Large intestine (tissue), 3 donors: ENCODE measurements around the gene VPS13D. TPM values are rescaled to one million over a fixed set of nuclear protein-coding genes. Genes with fewer than 3 reads are reported as not detected.

Source experiments
- DNase-seq, 2 donors: peaks; one replicate each; pipeline versions ENCODE4 v3.0.0 to v3.0.0-alpha.2; 2013
- H3K27ac ChIP-seq: one replicate; pipeline ENCODE4 v1.5.1; 2013; ENCODE audit warnings: low read length
- H3K27me3 ChIP-seq: 2 replicates; pipeline ENCODE4 v1.6.1; 2013; ENCODE audit warnings: low read length; ENCODE audit not compliant: control insufficient read depth, insufficient read depth
- H3K36me3 ChIP-seq: 2 replicates; pipeline ENCODE4 v1.6.1; 2013; ENCODE audit warnings: low read length; ENCODE audit not compliant: control insufficient read depth, insufficient read depth
- H3K4me1 ChIP-seq: one replicate; pipeline ENCODE4 v1.6.1; 2013; ENCODE audit warnings: low read length; ENCODE audit not compliant: control insufficient read depth, insufficient read depth
- H3K4me3 ChIP-seq: one replicate; pipeline ENCODE4 v1.5.1; 2013; ENCODE audit warnings: low read length
- H3K9me3 ChIP-seq: one replicate; pipeline ENCODE4 v1.6.1; 2013; ENCODE audit warnings: mild to moderate bottlenecking, low read depth, low read length, moderate library complexity; ENCODE audit not compliant: control insufficient read depth
- WGBS: methylation state at CpG from one replicate; pipeline ENCODE4 v1.1.5; 2013; ENCODE audit warnings: low lambda C conversion rate; ENCODE audit not compliant: insufficient coverage; 5-methylcytosine and 5-hydroxymethylcytosine counted together
- polyA plus RNA-seq: library from polyadenylated mRNA; unstranded; fragments of 120-200 nt; gene quantifications from one replicate; pipeline ENCODE4 v1.2.1, GENCODE V29; 2013

The VPS13D gene
- polyA plus RNA-seq, 1 donor, result 20.7 TPM

DNA sequence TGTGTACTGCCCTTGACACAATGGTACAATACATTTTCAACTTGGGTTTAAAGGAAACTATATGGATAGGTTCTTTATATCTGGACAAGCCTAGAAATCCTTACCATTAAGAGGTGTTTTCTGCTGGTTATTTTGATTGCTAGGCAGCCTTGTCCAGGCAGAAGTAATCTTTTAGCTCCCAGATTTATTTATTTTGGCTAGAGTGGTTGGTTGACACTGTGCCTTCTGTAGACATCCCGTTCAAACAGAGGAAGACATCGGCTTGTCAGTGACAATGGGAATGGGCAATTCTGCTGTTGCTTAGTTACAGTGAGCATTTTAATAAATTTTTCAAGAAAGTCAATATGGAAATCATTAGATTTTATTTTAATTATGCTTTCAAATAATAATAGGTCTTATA is 138.8 kb downstream of the VPS13D start:
- Histone ChIP-seq H3K27me3 (no peaks in the 10 kb centered on the region), H3K27ac (no peak overlapping the region), H3K4me3 (no peak overlapping the region), H3K36me3 (peaks cover 20% of the 10 kb centered on the region), H3K9me3 (no peaks in the 10 kb centered on the region), H3K4me1 (peaks cover 3% of the 10 kb centered on the region)
- 80% methylated on average over 2 of the region's 2 CpGs for WGBS
- DNase-seq, result no peak

DNA sequence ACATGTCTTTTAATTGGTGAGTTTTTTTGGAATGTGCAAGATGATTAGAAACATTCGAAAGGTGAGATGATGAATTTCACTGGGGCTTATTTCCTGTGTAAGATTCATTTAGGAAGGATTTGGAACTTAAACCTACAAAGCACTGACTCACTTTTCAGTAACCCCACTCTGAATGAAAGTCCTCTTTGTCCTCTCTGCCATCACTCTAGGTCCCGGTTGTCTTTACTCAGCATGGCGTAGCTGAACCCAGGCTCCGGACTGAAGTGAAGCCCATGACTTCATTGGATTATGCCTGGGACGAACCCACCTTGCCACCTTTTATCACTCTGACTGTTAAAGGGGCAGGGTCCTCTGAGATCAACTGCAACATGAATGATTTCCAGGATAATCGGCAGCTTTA is 139.4 kb downstream of the VPS13D start:
- 100% methylated on average over 2 of the region's 6 CpGs for WGBS
- peaks cover 20% of the 10 kb centered on the region for H3K36me3 ChIP-seq
- no peak overlapping the region for H3K4me3 ChIP-seq
- no peaks in the 10 kb centered on the region for H3K27me3 ChIP-seq
- H3K27ac ChIP-seq, result no peak overlapping the region
- H3K9me3 ChIP-seq, result no peaks in the 10 kb centered on the region
- peaks cover 3% of the 10 kb centered on the region for H3K4me1 ChIP-seq
- no peak for DNase-seq

DNA sequence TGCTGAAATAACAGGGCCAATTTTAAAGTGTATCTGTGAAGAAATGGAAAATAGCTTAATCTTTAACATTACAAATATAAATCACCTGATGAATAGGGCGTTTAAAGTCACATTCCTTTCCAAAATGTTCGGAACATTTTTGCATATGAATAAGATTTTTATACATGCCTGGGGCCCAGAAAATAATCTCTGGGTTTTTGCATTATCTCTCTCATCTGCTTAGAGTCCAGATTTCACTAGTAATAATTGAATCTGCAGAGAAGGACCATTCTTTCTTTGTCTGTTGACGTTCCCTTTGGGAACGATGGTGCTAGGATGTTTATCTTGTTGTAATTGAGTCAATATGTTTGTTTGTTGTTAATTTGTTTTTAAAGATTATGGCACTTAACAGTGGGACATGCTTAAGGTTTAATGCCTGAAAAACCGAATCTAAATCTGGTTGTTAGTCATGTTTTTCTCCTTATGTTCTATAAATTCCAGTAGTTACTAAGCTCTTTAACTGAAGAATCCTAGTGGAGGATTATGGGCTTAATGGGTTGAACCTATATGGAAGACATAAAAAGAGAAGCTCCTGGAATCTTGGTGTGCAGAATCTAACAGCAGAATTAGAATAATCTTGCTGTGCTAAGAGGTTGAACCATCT is 140.6 kb downstream of the VPS13D start:
- no peak overlapping the region for H3K4me3 ChIP-seq
- H3K27ac ChIP-seq, result no peak overlapping the region
- H3K27me3 ChIP-seq, result no peaks in the 10 kb centered on the region
- H3K4me1 ChIP-seq, result peaks cover 3% of the 10 kb centered on the region
- WGBS, result 93% methylated on average over 3 of the region's 5 CpGs
- H3K36me3 ChIP-seq, result peaks cover 21% of the 10 kb centered on the region
- H3K9me3 ChIP-seq, result no peaks in the 10 kb centered on the region
- DNase-seq, result no peak

DNA sequence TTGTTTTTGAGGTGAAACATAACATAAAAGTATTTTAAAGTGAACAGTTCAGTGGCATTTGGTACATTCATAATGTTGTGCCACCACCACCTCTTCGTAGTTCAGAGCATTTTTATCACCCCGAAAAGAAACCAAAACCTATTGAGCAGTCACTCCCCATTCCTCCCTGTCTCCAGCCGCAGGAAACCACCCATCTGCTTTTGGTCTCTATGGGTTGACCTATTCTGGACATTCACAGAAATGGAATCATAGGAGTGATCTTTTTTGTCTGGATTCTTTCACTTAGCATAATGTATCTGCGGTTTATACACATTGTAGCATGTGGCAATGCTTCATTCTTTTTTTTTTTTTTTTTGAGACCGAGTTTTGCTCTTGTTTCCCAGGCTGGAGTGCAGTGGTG is 141.2 kb downstream of the VPS13D start:
- Histone ChIP-seq H3K9me3 (no peaks in the 10 kb centered on the region), H3K27ac (no peak overlapping the region), H3K36me3 (peaks cover 21% of the 10 kb centered on the region), H3K4me3 (no peak overlapping the region), H3K4me1 (peaks cover 7% of the 10 kb centered on the region), H3K27me3 (no peaks in the 10 kb centered on the region)
- no CpG with 5 or more reads among the region's 5 CpGs for WGBS
- DNase-seq, result no peak

DNA sequence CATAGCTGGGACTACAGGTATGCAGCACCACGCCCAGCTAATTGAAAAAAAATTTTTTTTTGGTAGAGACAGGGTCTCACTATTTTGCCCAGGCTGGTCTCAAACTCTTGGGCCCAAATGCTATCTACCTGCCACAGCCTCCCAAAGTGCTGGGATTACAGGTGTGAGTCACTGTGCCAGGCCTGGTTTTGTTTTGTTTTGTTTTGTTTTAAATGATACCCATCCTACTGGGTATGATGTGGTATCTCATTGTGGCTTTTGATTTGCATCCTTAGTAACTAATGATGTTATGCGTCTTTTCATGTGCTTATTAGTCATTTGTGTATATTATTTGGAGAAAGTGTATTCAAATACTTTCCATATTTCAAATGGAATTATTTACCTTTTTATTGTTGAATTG is 142.3 kb downstream of the VPS13D start:
- DNase-seq, result no peak
- Histone ChIP-seq H3K9me3 (no peaks in the 10 kb centered on the region), H3K27me3 (no peaks in the 10 kb centered on the region), H3K27ac (no peak overlapping the region), H3K4me1 (peaks cover 15% of the 10 kb centered on the region), H3K4me3 (no peak overlapping the region), H3K36me3 (peaks cover 21% of the 10 kb centered on the region)
- 67% methylated on average over 1 of the region's 2 CpGs for WGBS

DNA sequence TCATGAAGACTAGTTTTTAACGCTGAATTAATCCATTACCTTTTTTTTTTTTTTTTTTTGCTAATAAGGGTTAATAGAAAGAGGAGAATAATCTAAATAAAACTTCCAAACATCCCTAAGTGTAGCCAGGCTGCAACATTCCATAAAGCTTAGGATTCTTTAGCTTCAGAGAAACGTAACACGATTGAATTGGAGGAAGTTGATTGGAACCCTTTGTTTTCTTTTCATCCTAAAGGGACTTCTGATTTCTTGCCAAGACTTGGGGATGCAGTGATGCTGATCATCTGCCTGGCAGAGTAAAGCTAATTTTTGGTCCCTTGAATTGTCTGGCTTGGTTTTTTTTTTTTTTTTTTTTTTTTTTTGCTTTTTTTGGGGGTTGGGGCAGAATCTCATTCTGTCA is 142.9 kb downstream of the VPS13D start:
- Histone ChIP-seq H3K27me3 (no peaks in the 10 kb centered on the region), H3K4me1 (peaks cover 15% of the 10 kb centered on the region), H3K9me3 (no peaks in the 10 kb centered on the region), H3K27ac (no peak overlapping the region), H3K4me3 (no peak overlapping the region), H3K36me3 (peaks cover 18% of the 10 kb centered on the region)
- DNase-seq, result no peak
- 73% methylated on average over 2 of the region's 3 CpGs for WGBS

DNA sequence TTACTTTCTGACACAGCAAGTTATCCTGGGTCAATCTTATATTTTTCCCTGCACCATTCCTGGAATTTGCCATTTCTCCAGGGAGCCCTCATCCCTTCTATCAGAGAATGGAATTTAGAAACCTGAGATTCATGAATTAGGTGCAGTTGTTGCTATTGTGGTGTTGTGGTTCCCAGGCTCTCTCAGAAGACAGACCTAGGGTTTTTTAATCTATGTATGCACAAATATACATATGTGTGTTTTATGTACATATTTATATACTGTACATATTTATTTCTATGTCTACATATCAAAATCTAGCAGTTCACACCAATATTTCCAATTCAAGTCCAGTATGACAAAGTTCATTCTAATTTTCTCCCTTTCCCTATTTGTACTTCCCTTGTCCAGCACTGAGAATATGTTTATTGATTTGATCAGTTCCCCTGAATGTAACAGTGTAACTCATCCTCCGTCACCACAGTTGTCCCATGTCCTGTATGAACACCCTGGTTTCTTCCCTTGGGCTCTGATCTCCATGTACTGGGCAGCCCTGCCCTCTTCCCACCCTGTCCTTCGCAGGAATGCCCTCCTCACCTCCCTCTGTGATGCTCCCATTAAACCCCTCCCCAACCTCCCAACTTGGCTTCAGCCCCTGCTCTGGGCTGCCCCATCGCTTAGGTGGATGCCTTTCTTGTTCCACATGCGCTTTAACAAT is 145.5 kb downstream of the VPS13D start:
- Histone ChIP-seq H3K27ac (no peak overlapping the region), H3K36me3 (peaks cover 16% of the 10 kb centered on the region), H3K27me3 (no peaks in the 10 kb centered on the region), H3K9me3 (no peaks in the 10 kb centered on the region), H3K4me3 (no peak overlapping the region), H3K4me1 (peaks cover 18% of the 10 kb centered on the region)
- no peak for DNase-seq
- no CpG with 5 or more reads among the region's 4 CpGs for WGBS

DNA sequence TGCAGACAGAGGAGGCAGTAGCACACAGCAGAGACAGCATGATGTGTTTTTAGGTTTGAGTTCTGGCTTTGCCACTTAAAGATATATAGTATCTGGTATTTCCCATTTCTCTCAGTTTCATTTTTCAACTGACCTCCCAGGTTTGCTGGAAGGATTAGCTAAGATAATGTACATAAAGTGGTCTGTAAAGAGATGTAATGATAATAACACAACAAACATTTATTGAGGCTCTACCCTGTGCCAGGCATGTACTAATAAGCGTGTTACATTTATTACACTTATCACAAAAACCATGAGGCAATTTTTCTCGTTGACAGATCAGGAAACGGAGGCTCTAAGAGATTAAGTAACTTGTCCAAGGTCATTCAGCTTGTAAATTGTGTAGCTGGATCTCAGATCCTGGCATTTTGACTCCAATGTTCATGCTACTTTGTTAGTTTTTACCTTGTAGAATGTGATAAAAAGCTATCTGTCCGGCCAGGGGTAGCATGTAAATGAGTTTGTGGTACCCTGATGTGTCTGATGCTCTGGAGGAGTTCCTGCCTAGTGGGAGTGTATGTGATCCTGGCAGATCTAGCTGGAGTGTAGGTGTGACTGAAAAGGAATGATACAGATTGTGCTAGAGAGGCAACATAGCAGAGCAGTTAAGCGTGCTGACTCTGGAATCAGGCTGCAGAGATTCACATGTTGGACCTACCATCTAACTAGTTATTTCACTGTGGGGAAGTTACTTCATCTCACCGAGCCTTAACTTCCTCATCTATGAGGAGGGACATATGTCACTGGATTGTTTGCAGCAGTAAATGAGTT is 146.6 kb downstream of the VPS13D start:
- Histone ChIP-seq H3K27me3 (no peaks in the 10 kb centered on the region), H3K9me3 (no peaks in the 10 kb centered on the region), H3K36me3 (peaks cover 16% of the 10 kb centered on the region), H3K27ac (peak overlapping the region; percentile 74), H3K4me3 (no peak overlapping the region), H3K4me1 (peaks cover 26% of the 10 kb centered on the region)
- peak; percentile 30 to 79 for DNase-seq
- no CpG with 5 or more reads among the region's 6 CpGs for WGBS

DNA sequence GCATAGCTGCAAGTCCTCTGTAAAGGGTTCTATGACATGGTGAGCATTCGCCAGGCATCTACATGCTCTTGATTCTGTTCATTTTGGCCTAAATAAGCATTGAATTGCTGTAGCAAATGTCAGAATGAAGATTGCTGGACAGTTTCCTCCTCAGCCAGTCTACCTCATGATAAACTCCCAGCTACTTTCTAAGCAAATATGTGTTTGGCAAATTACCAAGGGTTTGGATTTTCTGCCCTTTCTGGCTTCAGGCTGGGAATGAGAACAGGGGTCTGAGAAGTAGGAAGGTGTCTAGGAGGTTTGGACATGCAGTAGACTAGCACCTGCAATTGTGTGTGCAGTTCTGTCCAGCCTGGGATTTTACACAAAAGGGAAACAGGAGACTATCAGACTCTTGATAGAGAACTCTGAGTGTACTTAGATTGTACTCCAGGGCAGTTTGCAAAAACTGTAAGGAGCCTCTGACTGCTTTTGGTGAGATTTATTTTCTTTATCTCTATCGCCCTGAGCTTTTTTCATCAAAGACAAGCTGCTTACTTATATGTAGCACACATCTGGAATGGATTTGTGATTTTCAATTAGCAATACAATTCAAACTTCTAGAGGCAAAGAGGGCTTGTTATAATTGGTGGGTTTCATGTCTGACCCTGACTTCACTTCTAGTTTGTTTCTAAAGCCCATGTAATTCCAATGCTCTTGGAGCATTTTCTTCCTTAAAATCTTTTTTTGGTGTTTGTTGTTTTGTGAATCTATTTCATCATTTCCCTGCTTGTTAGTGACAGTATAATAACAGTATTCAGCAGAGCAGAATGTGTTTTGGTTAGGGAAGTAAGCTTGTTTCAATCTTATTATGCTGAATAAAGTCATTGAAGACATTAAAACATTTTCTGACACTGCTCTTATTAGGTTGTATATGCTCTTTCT is 150.8 kb downstream of the VPS13D start:
- Histone ChIP-seq H3K27ac (peak overlapping the region; percentile 74), H3K27me3 (no peaks in the 10 kb centered on the region), H3K9me3 (no peaks in the 10 kb centered on the region), H3K4me3 (no peak overlapping the region), H3K4me1 (peaks cover 32% of the 10 kb centered on the region), H3K36me3 (peaks cover 32% of the 10 kb centered on the region)
- 0% methylated on average over 1 of the region's 2 CpGs for WGBS
- DNase-seq, result peak in 1 of 2 donors; percentile 49

DNA sequence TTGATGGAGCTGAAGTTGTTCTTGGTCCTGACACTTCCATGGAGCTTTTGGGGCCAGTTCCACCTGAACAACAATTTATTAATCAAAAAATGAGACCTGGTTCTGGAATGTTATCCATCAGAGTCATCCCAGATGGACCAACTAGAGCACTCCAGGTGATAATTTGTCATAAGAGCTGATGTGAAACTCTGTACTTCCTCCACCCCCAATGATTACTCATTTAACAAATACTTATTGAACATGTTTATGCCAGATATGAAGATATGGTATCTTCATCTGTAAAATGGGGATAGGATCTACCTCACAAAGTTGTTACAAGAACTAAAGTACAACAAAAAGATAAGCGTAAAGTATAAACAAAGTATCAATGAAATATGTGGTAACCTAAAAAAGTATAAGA is 153.2 kb downstream of the VPS13D start:
- Histone ChIP-seq H3K27ac (no peak overlapping the region), H3K4me1 (peaks cover 19% of the 10 kb centered on the region), H3K9me3 (peaks cover 10% of the 10 kb centered on the region), H3K4me3 (no peak overlapping the region), H3K36me3 (peaks cover 52% of the 10 kb centered on the region), H3K27me3 (no peaks in the 10 kb centered on the region)
- 80% methylated on average over 1 of the region's 1 CpG for whole genome bisulfite sequencing
- no peak for DNase-seq
